ENCODE results near the gene UGT1A6. TPM values are rescaled to one million over a fixed set of nuclear protein-coding genes. Genes with fewer than 3 reads are reported as not detected.
"Not testable (repeated sequence)": the region's sequence is repeated elsewhere in the genome, so short reads cannot be mapped to it uniquely, and the experiment has no call there.

Gene UGT1A6
- total RNA-seq, 1 experiment from 2014 or later = not detected

DNA sequence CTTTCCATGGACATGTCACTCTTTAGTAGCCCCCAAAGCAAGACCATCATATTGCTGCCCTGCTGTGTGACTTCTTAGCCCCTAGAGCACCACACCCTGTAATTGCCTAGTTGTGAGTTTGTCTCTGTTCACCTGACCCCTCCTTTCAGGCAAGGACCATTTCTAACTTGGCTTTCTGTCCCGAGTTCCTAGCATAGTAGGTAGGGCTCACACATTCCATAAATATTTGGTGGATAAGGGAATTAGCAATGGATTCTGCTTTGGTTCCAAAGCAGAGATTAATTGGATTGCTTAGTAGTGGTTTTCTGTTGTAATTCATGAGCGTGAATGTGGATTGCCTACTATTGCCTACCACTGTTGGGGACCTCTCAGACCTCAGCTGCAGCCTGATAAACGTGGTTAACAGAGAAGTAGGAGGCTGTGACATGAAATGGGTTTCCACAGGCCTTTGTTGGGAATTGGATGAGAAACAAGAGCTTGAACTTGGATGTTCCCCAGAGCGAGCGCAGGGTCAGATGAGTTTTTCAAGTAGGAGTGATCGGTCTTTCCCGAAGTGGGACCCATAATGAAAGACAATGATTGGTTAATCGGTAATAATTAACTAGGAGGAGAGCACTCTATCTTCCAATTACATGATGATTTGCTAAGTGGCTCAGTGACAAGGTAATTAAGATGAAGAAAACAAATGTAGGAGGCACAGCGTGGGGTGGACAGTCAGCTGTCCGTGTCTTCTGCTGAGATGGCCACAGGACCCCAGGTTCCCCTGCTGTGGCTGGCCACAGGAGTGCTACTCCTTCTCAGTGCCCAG, 54.0 kb downstream of the UGT1A6 start:
- CTCF ChIA-PET = no interaction called here

DNA sequence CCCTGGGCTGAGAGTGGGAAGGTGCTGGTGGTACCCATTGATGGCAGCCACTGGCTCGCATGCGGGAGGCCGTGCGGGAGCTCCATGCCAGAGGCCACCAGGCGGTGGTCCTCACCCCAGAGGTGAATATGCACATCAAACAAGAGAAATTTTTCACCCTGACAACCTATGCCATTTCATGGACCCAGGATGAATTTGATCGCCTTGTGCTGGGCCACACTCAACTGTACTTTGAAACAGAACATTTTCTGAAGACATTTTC, 54.5 kb downstream of the UGT1A6 start:
- Histone ChIP-seq H3K27me3 (replicated peaks; ENCODE audit: insufficient read depth, low read depth, low read length, poor library complexity) (no peaks in the 10 kb centered on the region), H3K4me3 (ENCODE audit: low read depth, low read length, poor library complexity, severe bottlenecking) (no peak overlapping the region), H3K36me3 (ENCODE audit: insufficient read depth, low read length, poor library complexity, severe bottlenecking) (no peaks in the 10 kb centered on the region), H3K4me1 (ENCODE audit: insufficient read depth, low read length, poor library complexity, severe bottlenecking) (no peaks in the 10 kb centered on the region), H3K27ac (ENCODE audit: low read depth, low read length, poor library complexity, severe bottlenecking) (no peak overlapping the region), H3K9me3 (ENCODE audit: low read depth, low read length, poor library complexity, severe bottlenecking) (peaks cover 4% of the 10 kb centered on the region)
- intact Hi-C loops (cut with micrococcal nuclease; ENCODE audit: unreplicated experiment) = no loop called here
- ChIA-PET POLR2A (ENCODE audit: low non-redundant PET) (no interaction called here), CTCF (no interaction called here)
- DNase-seq (ENCODE audit: low spot score) = no peak
- no peak for TF ChIP-seq EZH2 (IDR thresholded peaks at IDR 0.05; ENCODE audit: borderline replicate concordance, low read depth, low read length, poor library complexity, severe bottlenecking)
- TF ChIP-seq, protein P1, sequence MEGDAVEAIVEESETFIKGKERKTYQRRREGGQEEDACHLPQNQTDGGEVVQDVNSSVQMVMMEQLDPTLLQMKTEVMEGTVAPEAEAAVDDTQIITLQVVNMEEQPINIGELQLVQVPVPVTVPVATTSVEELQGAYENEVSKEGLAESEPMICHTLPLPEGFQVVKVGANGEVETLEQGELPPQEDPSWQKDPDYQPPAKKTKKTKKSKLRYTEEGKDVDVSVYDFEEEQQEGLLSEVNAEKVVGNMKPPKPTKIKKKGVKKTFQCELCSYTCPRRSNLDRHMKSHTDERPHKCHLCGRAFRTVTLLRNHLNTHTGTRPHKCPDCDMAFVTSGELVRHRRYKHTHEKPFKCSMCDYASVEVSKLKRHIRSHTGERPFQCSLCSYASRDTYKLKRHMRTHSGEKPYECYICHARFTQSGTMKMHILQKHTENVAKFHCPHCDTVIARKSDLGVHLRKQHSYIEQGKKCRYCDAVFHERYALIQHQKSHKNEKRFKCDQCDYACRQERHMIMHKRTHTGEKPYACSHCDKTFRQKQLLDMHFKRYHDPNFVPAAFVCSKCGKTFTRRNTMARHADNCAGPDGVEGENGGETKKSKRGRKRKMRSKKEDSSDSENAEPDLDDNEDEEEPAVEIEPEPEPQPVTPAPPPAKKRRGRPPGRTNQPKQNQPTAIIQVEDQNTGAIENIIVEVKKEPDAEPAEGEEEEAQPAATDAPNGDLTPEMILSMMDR (conservative IDR thresholded peaks at IDR 0.05; ENCODE audit: low read depth, low read length) = no peak
- BruUV-seq (replicated peaks) = no TSS peak

More for the DNA sequence above, 54.0 kb downstream of the UGT1A6 start:
- no peak overlapping the region for H3K4me3 ChIP-seq (ENCODE audit: low read depth, low read length, poor library complexity, severe bottlenecking)
- H3K27me3 ChIP-seq (replicated peaks; ENCODE audit: insufficient read depth, low read depth, low read length, poor library complexity) = no peaks in the 10 kb centered on the region
- H3K36me3 ChIP-seq (ENCODE audit: insufficient read depth, low read length, poor library complexity, severe bottlenecking) = no peaks in the 10 kb centered on the region
- DNase-seq (ENCODE audit: low spot score) = no peak
- intact Hi-C loops (cut with micrococcal nuclease; ENCODE audit: unreplicated experiment) = no loop called here
- H3K4me1 ChIP-seq (ENCODE audit: insufficient read depth, low read length, poor library complexity, severe bottlenecking) = no peaks in the 10 kb centered on the region
- H3K9me3 ChIP-seq (ENCODE audit: low read depth, low read length, poor library complexity, severe bottlenecking) = peaks cover 4% of the 10 kb centered on the region
- BruUV-seq (replicated peaks) = no TSS peak
- TF ChIP-seq, protein P1 (conservative IDR thresholded peaks at IDR 0.05; ENCODE audit: low read depth, low read length) = no peak
- no peak for TF ChIP-seq EZH2 (IDR thresholded peaks at IDR 0.05; ENCODE audit: borderline replicate concordance, low read depth, low read length, poor library complexity, severe bottlenecking)
- POLR2A ChIA-PET (ENCODE audit: low non-redundant PET) = no interaction called here
- no peak overlapping the region for H3K27ac ChIP-seq (ENCODE audit: low read depth, low read length, poor library complexity, severe bottlenecking)

DNA sequence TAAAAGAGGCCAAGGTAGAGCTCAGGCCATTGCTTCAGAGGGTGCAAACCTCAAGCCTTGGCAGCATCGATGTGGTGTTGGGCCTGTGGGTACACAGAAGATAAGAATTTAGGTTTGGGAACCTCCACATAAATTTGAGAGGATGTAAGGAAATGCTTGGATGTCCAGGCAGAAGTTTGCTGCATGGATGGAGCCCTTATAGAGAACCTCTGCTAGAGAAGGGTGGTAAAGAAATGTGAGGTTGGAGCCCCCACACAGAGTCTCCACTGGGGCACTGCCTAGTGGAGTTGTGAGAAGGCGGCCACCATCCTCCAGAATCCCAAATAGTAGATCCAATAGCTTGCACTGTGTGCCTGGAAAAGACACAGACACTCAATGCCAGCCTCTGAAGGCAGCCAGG, 58.0 kb downstream of the UGT1A6 start:
- H3K9me3 ChIP-seq (ENCODE audit: low read depth, low read length, poor library complexity, severe bottlenecking); H3K27ac ChIP-seq (ENCODE audit: low read depth, low read length, poor library complexity, severe bottlenecking); POLR2A ChIA-PET (ENCODE audit: low non-redundant PET); DNase-seq (ENCODE audit: low spot score); BruUV-seq (replicated peaks); H3K4me1 ChIP-seq (ENCODE audit: insufficient read depth, low read length, poor library complexity, severe bottlenecking); intact Hi-C loops (cut with micrococcal nuclease; ENCODE audit: unreplicated experiment); CTCF ChIA-PET; H3K36me3 ChIP-seq (ENCODE audit: insufficient read depth, low read length, poor library complexity, severe bottlenecking); H3K27me3 ChIP-seq (replicated peaks; ENCODE audit: insufficient read depth, low read depth, low read length, poor library complexity); H3K4me3 ChIP-seq (ENCODE audit: low read depth, low read length, poor library complexity, severe bottlenecking): not testable (repeated sequence)

- DNase-seq (ENCODE audit: low spot score); POLR2A ChIA-PET (ENCODE audit: low non-redundant PET); H3K4me1 ChIP-seq (ENCODE audit: insufficient read depth, low read length, poor library complexity, severe bottlenecking); H3K36me3 ChIP-seq (ENCODE audit: insufficient read depth, low read length, poor library complexity, severe bottlenecking); intact Hi-C loops (cut with micrococcal nuclease; ENCODE audit: unreplicated experiment); H3K27me3 ChIP-seq (replicated peaks; ENCODE audit: insufficient read depth, low read depth, low read length, poor library complexity); H3K4me3 ChIP-seq (ENCODE audit: low read depth, low read length, poor library complexity, severe bottlenecking); BruUV-seq (replicated peaks); H3K9me3 ChIP-seq (ENCODE audit: low read depth, low read length, poor library complexity, severe bottlenecking); CTCF ChIA-PET; H3K27ac ChIP-seq (ENCODE audit: low read depth, low read length, poor library complexity, severe bottlenecking): not testable (repeated sequence)
Observed at GRCh38 chr2:233751212-233752009, 58.7 kb downstream of the UGT1A6 start.

Data from A673 (cell line).